GM12891 (cell line): ENCODE data around the gene ZNF33A.

Experiments used
- POLR2A ChIP-seq: IDR thresholded peaks from 2 replicates; pipeline ENCODE4 v1.6.1; 2011; ENCODE audit warnings: low read depth, low read length, control low read depth
- POLR2AphosphoS5 ChIP-seq: IDR thresholded peaks from 2 replicates; pipeline ENCODE4 v1.6.1; 2011; ENCODE audit warnings: low read depth, low read length, control low read depth
- TAF1 ChIP-seq: IDR thresholded peaks from 2 replicates; pipeline ENCODE4 v1.6.1; 2011; ENCODE audit warnings: low read depth, low read length, control low read depth

DNA sequence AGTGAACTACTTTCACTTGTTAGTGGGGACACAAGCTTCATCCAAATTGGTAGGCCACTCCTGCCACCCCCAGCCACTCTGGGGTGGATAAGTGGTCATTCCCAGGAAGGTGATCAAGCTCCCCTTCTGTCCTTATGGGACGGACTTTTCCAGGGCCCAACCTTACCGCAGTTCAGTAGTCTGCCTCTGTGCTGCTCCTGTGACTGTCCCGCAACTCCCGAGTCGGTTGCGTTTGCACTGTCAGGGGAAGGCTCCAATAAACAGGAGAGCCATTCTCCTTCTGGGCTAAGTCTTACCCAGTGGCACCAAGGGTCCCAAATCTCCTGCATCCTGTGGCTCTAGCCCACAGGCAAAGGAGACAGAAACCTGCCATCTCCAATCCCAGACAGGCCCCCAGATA, 7.4 kb upstream of the ZNF33A start:
- TF ChIP-seq POLR2AphosphoS5 (no peak), POLR2A (no peak), TAF1 (no peak)
